ENCODE data around the gene WSB2. TPM values are rescaled to one million over a fixed set of nuclear protein-coding genes. Genes with fewer than 3 reads are reported as not detected.

Gene WSB2
- total and polyA plus RNA-seq, 10 of the 15 experiments (the other 5 are each of a cell fraction or from before 2014, with no cell fraction given), result 18.3 to 82.6 (median 43.7) TPM

DNA sequence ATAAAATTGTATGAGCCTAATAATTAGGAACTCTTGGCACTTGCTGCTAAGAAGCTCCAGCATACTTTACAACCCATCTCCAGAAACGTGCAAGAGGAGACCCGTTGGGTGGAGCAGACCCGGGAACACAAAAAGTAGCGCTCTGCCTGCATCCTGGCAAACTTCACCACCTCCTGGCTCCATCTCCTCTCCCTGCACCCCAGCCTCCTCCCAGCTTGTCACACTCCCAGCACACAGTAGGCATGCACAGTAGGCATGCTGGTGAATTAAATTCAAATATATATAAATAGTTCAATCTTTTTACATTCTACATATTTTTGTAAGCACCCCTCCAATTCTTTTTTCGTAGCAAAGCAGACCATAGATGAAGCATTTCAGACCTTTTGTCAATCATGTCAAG, 41.6 kb upstream of the WSB2 start:
- 74% methylated on average over 5 of the region's 5 CpGs for WGBS (ENCODE audit: insufficient coverage, insufficient replicate concordance, low lambda C conversion rate, missing lambda C conversion rate)
- H3K4me3 ChIP-seq, result no peak overlapping the region
- in situ Hi-C loops (cut with MboI), result loop anchor here (25.0 kb wide), 2 partner anchors 935 to 1435 kb away; no protein-coding TSS in a partner anchor
- H3K9me3 ChIP-seq (replicated peaks; ENCODE audit: control insufficient read depth, insufficient read depth, low read length), result no peaks in the 10 kb centered on the region
- DNase-seq (ENCODE audit: low read depth, low spot score), result no peak
- no peak overlapping the region for H3K27ac ChIP-seq (ENCODE audit: control insufficient read depth, insufficient read depth)
- TF ChIP-seq SPI1 (IDR thresholded peaks at IDR 0.05; ENCODE audit: borderline replicate concordance, insufficient read depth, low read depth, low read length) (no peak), SUZ12 (IDR thresholded peaks at IDR 0.05; ENCODE audit: unreplicated experiment) (peak; percentile 28), ESRRA (IDR thresholded peaks at IDR 0.05; ENCODE audit: low read length) (no peak)
- ATAC-seq, result no peak
- ChIA-PET CTCF (no interaction called here), RAD21 (ENCODE audit: unreplicated experiment) (no interaction called here), POLR2A (no interaction called here), SMC1A (ENCODE audit: uncharacterized antibody, unreplicated experiment) (no interaction called here)
- H2AFZ ChIP-seq (ENCODE audit: control insufficient read depth, low read depth, low read length), result no peak overlapping the region
- H3K4me1 ChIP-seq (ENCODE audit: control insufficient read depth, insufficient read depth, low read length), result no peaks in the 10 kb centered on the region; the same call in 1 of the 2 replicates
- no peak overlapping the region for H3K9ac ChIP-seq (ENCODE audit: control insufficient read depth, insufficient read depth, low read length)
- no TSS peak for BruUV-seq (replicated peaks)
- H4K20me1 ChIP-seq (ENCODE audit: control insufficient read depth, insufficient read depth), result no peaks in the 10 kb centered on the region
- no peaks in the 10 kb centered on the region for H3K36me3 ChIP-seq (ENCODE audit: control insufficient read depth in 2 of 2, insufficient read depth in 2 of 2, low read length in 1 of 2)
- no peaks in the 10 kb centered on the region for H3K79me2 ChIP-seq (ENCODE audit: control insufficient read depth, insufficient read depth, low read length)
- peaks cover 5 to 10% of the 10 kb centered on the region in 2 experiments; a peak in 3 of 4 replicates for H3K27me3 ChIP-seq (replicated peaks in 1 of 2; ENCODE audit: control insufficient read depth in 2 of 2, insufficient read depth in 2 of 2, low read length in 1 of 2)
- FAIRE-seq, result no peak
- peak overlapping the region; percentile 97; the same call in 1 of the 2 replicates for H3K4me2 ChIP-seq (ENCODE audit: control insufficient read depth, insufficient read depth)
- intact Hi-C loops (cut with micrococcal nuclease; ENCODE audit: unreplicated experiment), result no loop called here

DNA sequence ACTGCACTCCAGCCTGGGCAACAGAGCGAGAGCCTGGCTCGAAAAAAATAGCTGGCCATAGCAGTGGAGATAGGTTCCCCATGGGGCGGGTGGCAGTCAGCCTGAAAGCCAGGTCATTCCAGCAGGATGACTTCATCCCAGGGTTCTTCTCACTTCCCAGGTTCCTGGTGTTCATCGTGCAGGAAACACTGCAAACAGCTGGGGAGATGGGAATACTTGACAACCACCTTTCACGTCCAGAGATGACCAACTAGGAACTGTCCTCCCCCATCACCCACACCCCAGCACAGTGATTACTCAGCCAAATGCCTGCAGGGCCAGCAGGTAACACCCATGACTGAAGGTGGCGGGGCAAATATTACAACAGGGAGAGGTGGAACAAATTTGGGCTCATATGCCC, 41.1 kb upstream of the WSB2 start:
- CTCF ChIA-PET, result interaction anchor here (0.9 kb wide), 1 partner anchor 19 kb away, joined by 3 read pairs; no protein-coding TSS in a partner anchor
- no peak for TF ChIP-seq WRNIP1 (IDR thresholded peaks at IDR 0.05; ENCODE audit: borderline replicate concordance, low read depth, low read length)
- TF ChIP-seq SMC3 (IDR thresholded peaks at IDR 0.05; ENCODE audit: borderline replicate concordance, low read length), result no peak
- no peak for TF ChIP-seq PAX5 (IDR thresholded peaks at IDR 0.05; ENCODE audit: borderline replicate concordance, low read depth, low read length)
- no peak for TF ChIP-seq NKRF (conservative IDR thresholded peaks at IDR 0.05)
- TF ChIP-seq GABPA (IDR thresholded peaks at IDR 0.05; ENCODE audit: low read depth), result no peak
- no peak for TF ChIP-seq CHD1 (IDR thresholded peaks at IDR 0.05; ENCODE audit: low read depth, low read length)
- no peak for TF ChIP-seq SMAD1 (IDR thresholded peaks at IDR 0.05; ENCODE audit: low read depth, partially characterized antibody)
- no peak for TF ChIP-seq ZBTB11 (CRISPR knock-in tag; IDR thresholded peaks at IDR 0.05)
- TF ChIP-seq JUNB (IDR thresholded peaks at IDR 0.05), result no peak
- no peak for TF ChIP-seq TCF3 (IDR thresholded peaks at IDR 0.05; ENCODE audit: borderline replicate concordance, insufficient read depth, low read depth, low read length)

More for the DNA sequence above, 41.1 kb upstream of the WSB2 start:
- 44% methylated on average over 6 of the region's 6 CpGs for whole genome bisulfite sequencing (ENCODE audit: insufficient coverage, insufficient replicate concordance, low lambda C conversion rate, missing lambda C conversion rate)
- H3K4me1 ChIP-seq (ENCODE audit: control insufficient read depth, insufficient read depth, low read length), result no peaks in the 10 kb centered on the region; the same call in 1 of the 2 replicates
- RAD21 ChIA-PET (ENCODE audit: unreplicated experiment), result interaction anchor here (0.8 kb wide), 1 partner anchor 227 kb away, joined by 3 read pairs; no protein-coding TSS in a partner anchor
- no peak overlapping the region for H2AFZ ChIP-seq (ENCODE audit: control insufficient read depth, low read depth, low read length)
- SMC1A ChIA-PET (ENCODE audit: uncharacterized antibody, unreplicated experiment), result no interaction called here
- no peak for ATAC-seq
- H3K27ac ChIP-seq (ENCODE audit: control insufficient read depth, insufficient read depth), result no peak overlapping the region
- peaks cover 5 to 10% of the 10 kb centered on the region in 2 experiments; a peak in 3 of 4 replicates for H3K27me3 ChIP-seq (replicated peaks in 1 of 2; ENCODE audit: control insufficient read depth in 2 of 2, insufficient read depth in 2 of 2, low read length in 1 of 2)
- H3K79me2 ChIP-seq (ENCODE audit: control insufficient read depth, insufficient read depth, low read length), result no peaks in the 10 kb centered on the region
- H3K4me2 ChIP-seq (ENCODE audit: control insufficient read depth, insufficient read depth), result no peak overlapping the region
- no peaks in the 10 kb centered on the region for H4K20me1 ChIP-seq (ENCODE audit: control insufficient read depth, insufficient read depth)
- no peaks in the 10 kb centered on the region for H3K36me3 ChIP-seq (ENCODE audit: control insufficient read depth in 2 of 2, insufficient read depth in 2 of 2, low read length in 1 of 2)
- POLR2A ChIA-PET, result interaction anchor here (0.6 kb wide), 1 partner anchor 216 kb away, joined by 3 read pairs; no protein-coding TSS in a partner anchor
- no peak for FAIRE-seq
- no peak overlapping the region for H3K9ac ChIP-seq (ENCODE audit: control insufficient read depth, insufficient read depth, low read length)
- no peaks in the 10 kb centered on the region for H3K9me3 ChIP-seq (replicated peaks; ENCODE audit: control insufficient read depth, insufficient read depth, low read length)
- intact Hi-C loops (cut with micrococcal nuclease; ENCODE audit: unreplicated experiment) (no loop called here), in situ Hi-C loops (cut with MboI) (loop anchor here (25.0 kb wide), 2 partner anchors 935 to 1435 kb away; no protein-coding TSS in a partner anchor)
- H3K4me3 ChIP-seq, result no peak overlapping the region
- BruUV-seq (replicated peaks), result no TSS peak
- no peak for DNase-seq (ENCODE audit: low read depth, low spot score)
